ENCODE results near the gene MINDY4.

MINDY4 gene

DNA sequence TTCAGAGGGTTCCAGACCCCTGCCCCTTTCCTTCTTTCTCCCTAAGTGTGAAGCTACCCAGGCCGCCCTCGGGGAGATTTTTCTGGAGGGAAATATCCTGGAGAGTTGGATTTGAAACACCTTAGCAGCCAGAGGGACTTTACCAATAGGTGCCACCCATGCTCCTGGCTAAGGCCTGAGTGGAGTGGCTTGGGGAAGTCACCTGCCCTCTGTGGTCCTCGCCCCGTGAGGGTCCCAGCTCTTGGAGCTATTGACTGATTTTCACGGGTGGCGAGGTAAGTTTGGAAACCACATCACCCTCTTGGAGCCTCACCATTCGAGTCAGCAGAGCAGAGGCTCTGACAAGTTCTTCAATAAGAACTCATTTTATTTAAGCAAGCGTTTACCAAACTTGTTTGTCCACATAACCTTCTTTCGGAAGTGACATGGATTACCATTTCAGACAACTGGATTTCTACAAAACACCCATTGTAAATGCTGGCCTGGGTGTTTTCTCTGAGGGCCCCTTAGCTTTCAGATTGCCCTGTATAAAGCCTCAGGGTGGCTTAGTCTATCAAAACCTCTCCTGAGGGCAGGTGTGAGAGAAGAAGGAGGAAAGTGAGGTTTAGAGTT lies 160.8 kb downstream of the MINDY4 start:
- no peak for DNase-seq (ENCODE audit: low read depth in 2 of 2)
- no peak overlapping the region for H3K4me3 ChIP-seq (replicated peaks in 1 of 2; ENCODE audit: low read depth in 2 of 2, low read length in 2 of 2)
- TF ChIP-seq, protein P1, sequence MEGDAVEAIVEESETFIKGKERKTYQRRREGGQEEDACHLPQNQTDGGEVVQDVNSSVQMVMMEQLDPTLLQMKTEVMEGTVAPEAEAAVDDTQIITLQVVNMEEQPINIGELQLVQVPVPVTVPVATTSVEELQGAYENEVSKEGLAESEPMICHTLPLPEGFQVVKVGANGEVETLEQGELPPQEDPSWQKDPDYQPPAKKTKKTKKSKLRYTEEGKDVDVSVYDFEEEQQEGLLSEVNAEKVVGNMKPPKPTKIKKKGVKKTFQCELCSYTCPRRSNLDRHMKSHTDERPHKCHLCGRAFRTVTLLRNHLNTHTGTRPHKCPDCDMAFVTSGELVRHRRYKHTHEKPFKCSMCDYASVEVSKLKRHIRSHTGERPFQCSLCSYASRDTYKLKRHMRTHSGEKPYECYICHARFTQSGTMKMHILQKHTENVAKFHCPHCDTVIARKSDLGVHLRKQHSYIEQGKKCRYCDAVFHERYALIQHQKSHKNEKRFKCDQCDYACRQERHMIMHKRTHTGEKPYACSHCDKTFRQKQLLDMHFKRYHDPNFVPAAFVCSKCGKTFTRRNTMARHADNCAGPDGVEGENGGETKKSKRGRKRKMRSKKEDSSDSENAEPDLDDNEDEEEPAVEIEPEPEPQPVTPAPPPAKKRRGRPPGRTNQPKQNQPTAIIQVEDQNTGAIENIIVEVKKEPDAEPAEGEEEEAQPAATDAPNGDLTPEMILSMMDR (IDR thresholded peaks at IDR 0.05; ENCODE audit: low read depth, low read length): no peak

DNA sequence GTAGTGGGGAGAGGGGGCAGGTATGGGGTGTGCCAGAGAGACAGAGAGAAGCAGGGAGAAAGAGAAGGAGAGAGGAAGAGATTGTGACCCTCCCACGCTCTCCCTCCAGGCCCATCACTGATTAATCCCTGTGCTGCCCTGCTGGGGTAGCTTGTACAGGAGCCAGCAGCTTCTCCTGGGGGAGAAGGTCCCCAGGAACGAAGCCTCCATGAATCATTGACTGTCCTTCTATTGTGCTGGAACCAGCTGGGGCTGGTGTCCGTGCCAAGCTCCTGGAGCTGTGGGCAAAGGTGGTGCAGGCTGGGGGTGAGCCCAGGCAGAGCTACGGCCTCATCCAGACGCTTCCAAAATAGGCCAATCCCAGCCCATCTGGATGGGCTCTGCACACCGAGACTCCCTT lies 161.3 kb downstream of the MINDY4 start:
- H3K4me3 ChIP-seq (replicated peaks in 1 of 2; ENCODE audit: low read depth in 2 of 2, low read length in 2 of 2): no peak overlapping the region
- TF ChIP-seq, protein P1 (IDR thresholded peaks at IDR 0.05; ENCODE audit: low read depth, low read length): no peak
- DNase-seq (ENCODE audit: low read depth in 2 of 2): no peak

DNA sequence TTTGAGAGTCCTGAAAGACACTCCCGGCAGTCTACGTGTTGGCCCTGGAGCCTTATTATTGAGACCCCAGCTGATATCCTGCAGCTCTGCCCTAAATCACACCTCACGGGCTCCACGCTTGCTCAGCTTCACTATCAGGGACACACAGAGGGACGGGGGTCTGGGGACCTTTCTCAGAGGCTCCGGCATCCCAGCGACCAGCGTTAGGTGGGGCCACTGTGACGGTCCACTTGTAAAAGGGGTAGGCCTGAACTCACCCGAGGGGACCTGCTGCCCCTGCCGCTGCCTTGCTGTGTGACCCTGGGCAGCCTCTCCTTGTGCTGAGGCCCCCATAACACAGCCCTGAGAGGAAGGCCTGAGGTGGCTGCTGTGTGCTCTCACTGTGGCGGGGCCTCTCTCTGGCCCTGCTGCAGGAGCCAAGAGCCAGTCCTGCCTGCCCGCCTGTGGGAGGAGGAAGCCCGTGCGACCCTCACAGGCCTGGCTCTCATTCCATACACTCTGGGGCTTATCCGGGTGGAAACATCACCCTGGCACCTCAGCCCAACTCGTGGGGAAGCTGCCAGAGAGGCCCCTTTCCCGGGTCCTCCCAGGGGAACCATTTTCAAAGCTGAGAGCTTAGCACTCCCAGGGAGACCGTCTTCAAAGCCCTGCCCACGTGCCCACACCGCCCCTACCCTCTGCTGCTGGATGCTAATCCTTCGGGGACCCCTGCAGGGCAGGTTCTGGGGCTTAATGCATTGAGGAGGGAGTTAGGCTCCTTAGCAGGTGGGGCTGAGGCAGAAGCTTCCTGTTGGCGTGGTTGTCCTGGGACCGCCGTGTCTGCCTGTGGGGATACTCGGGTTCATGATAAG lies 162.1 kb downstream of the MINDY4 start:
- no peak overlapping the region for H3K4me3 ChIP-seq (replicated peaks in 1 of 2; ENCODE audit: low read depth in 2 of 2, low read length in 2 of 2)
- no peak for DNase-seq (ENCODE audit: low read depth in 2 of 2)
- TF ChIP-seq, protein P1 (IDR thresholded peaks at IDR 0.05; ENCODE audit: low read depth, low read length): no peak

DNA sequence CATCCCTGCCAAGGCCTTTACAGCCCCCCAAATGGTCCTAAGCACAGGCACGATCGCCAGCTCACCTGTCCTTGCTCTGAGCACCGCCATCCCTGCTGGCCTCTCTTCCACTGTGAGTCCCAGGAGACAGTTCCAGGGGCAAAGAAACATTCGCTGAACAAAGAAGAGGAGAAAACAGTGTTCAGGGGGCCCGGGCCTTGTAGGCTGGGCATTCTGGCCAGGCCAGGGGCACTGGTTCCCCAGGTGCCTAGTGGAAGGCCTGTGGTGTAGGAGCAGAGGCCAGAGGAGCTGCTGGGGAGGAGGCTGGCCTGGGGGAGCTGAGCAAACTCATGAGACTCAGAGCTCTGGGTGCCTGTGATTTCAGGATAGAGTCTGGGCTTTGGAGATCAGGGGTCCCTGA lies 163.0 kb downstream of the MINDY4 start:
- DNase-seq (ENCODE audit: low read depth in 2 of 2): no peak
- no peak overlapping the region for H3K4me3 ChIP-seq (replicated peaks in 1 of 2; ENCODE audit: low read depth in 2 of 2, low read length in 2 of 2)
- TF ChIP-seq, protein P1 (IDR thresholded peaks at IDR 0.05; ENCODE audit: low read depth, low read length): no peak

DNA sequence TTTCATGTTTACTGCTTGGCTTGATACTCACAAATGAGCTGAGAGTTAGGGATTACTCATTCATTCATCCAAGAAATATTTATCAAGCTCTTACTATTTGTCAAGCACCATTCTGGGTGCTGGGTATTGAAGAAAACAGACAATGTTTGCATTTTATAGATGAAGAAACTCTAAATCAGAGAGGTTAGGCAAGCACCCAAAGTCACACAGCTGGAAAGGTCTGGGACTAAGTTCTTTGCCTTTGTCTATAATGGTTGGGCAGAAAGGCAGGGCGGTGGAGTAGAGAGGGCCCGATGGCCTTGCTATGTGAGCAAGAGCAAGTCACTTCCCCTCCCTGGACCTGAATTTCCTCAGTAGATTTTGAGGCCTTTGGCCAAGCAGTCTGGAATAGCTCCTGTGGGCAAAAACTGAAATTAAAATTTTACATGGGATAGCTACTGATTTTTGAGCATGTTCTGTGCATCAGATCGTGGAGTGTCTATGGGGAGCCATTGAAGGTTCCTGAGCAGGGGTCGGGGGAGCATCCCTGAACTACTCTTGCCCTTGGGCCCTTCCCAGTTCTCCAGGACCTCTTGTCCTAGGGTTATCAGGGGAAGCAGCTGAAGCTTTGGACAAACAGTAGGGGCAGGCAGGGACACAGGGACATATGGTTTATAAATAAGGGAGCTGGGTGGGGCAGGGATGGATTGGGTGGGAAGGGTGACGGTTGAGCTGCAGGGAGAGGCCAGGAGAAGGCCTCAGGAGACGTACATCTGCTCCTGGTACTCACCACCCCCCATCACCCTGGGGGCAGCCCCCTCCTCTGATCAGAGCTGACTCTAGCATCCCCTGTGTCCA lies 163.7 kb downstream of the MINDY4 start:
- H3K4me3 ChIP-seq (replicated peaks in 1 of 2; ENCODE audit: low read depth in 2 of 2, low read length in 2 of 2): no peak overlapping the region
- no peak for DNase-seq (ENCODE audit: low read depth in 2 of 2)
- TF ChIP-seq, protein P1 (IDR thresholded peaks at IDR 0.05; ENCODE audit: low read depth, low read length): no peak

DNA sequence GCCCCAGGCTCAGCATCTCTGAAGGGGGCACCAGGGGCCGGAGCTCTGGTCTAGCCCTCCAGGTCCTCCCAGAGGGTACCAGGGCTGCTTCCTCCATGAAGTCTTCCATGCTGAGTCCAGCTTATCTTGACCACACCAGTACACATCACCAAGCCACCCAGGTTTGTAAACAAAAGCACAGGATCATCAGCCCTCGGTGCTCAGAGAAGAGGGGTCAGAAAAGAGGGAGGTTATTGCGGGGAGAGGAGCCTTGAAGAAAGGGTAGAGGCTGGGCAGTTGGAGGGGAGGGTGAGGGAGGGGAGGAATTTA lies 164.3 kb downstream of the MINDY4 start:
- H3K4me3 ChIP-seq (replicated peaks in 1 of 2; ENCODE audit: low read depth in 2 of 2, low read length in 2 of 2): no peak overlapping the region
- TF ChIP-seq, protein P1 (IDR thresholded peaks at IDR 0.05; ENCODE audit: low read depth, low read length): no peak
- no peak for DNase-seq (ENCODE audit: low read depth in 2 of 2)

All from cardiac fibroblast (primary cell).